PC-9 (cell line): Measurements from ENCODE around the gene XIRP1. TPM values are rescaled to one million over a fixed set of nuclear protein-coding genes. Genes with fewer than 3 reads are reported as not detected.

Experiments
- BruUV-seq: library from RNA; stranded (reverse); fragments of 400-500 nt; replicated peaks from 2 replicates; lab custom pipeline; 2021; lab: Mats Ljungman, UMichigan
- CTCF ChIA-PET: fragments of 300-600 bp; sonication (Branson Sonifier 250); formaldehyde crosslinking; loops from one replicate; lab custom pipeline; 2022; ENCODE audit warnings: antibody characterized with exemption; lab: Charles Lee
- POLR2A ChIA-PET: fragments of 300-600 bp; sonication (Branson Sonifier 250); formaldehyde crosslinking; loops from one replicate; lab custom pipeline; 2022; ENCODE audit warnings: antibody characterized with exemption; ENCODE audit not compliant: unreplicated experiment; lab: Charles Lee
- DNase-seq, 2 experiments: peaks; one replicate each; pipeline versions ENCODE4 v3.0.0 to v3.0.0-alpha.2; 2015 to 2022; ENCODE audit warnings: mixed read lengths in 1 of 2
- H2AFZ ChIP-seq: fragments of 200-600 bp; sonication (generic); 2 replicates; pipeline ENCODE4 v1.8.1; 2017; ENCODE audit warnings: antibody characterized with exemption
- H3F3A ChIP-seq: fragments of 200-600 bp; sonication (generic); 2 replicates; pipeline ENCODE4 v1.8.1; 2017; ENCODE audit warnings: antibody characterized with exemption, mild to moderate bottlenecking, low read depth; ENCODE audit not compliant: insufficient read depth
- H3K27ac ChIP-seq: fragments of 200-600 bp; sonication (generic); 2 replicates; pipeline ENCODE4 v1.6.1; 2016; ENCODE audit warnings: mixed run types
- H3K27me3 ChIP-seq: fragments of 200-600 bp; sonication (generic); 2 replicates; pipeline ENCODE4 v1.6.1; 2016; ENCODE audit warnings: low read depth, mixed run types; ENCODE audit not compliant: insufficient read depth
- H3K36me3 ChIP-seq: fragments of 200-600 bp; sonication (generic); 2 replicates; pipeline ENCODE4 v1.6.1; 2016; ENCODE audit warnings: low read depth, mixed run types
- H3K4me1 ChIP-seq: fragments of 200-600 bp; sonication (generic); replicated peaks from 2 replicates; pipeline ENCODE4 v1.6.1; 2016; ENCODE audit warnings: mixed run types; ENCODE audit not compliant: insufficient read depth
- H3K4me2 ChIP-seq: fragments of 200-600 bp; sonication (generic); 2 replicates; pipeline ENCODE4 v1.6.1; 2017; ENCODE audit warnings: mixed run types
- H3K4me3 ChIP-seq: fragments of 200-600 bp; sonication (generic); 2 replicates; pipeline ENCODE4 v1.6.1; 2016; ENCODE audit warnings: mixed run types
- H3K79me2 ChIP-seq: fragments of 200-600 bp; sonication (generic); 2 replicates; pipeline ENCODE4 v1.6.1; 2017; ENCODE audit warnings: low read depth, mixed run types
- H3K9me2 ChIP-seq: fragments of 200-600 bp; sonication (generic); 2 replicates; pipeline ENCODE4 v1.8.1; 2017; ENCODE audit warnings: mild to moderate bottlenecking; ENCODE audit not compliant: insufficient read depth
- H3K9me3 ChIP-seq: fragments of 200-600 bp; sonication (generic); 2 replicates; pipeline ENCODE4 v1.8.1; 2016; ENCODE audit warnings: low read depth; ENCODE audit not compliant: insufficient read depth
- H4K20me1 ChIP-seq: fragments of 200-600 bp; sonication (generic); 2 replicates; pipeline ENCODE4 v1.8.1; 2017; ENCODE audit not compliant: insufficient read depth
- CTCF ChIP-seq: fragments of 200-600 bp; sonication (generic); conservative IDR thresholded peaks from 2 replicates; pipeline ENCODE4 v1.6.1; 2017; ENCODE audit warnings: mixed run types, antibody characterized with exemption, mild to moderate bottlenecking, moderate library complexity
- EZH2 ChIP-seq: fragments of 200-600 bp; sonication (generic); IDR thresholded peaks from 2 replicates; pipeline ENCODE4 v1.8.0; 2017; ENCODE audit warnings: antibody characterized with exemption, low read depth
- intact Hi-C: fragments of 100-400 bp; cut with micrococcal nuclease; formaldehyde crosslinking; loops from one replicate; pipeline ENCODE4 v1.10.0; 2022; ENCODE audit not compliant: unreplicated experiment
- total RNA-seq: library from RNA; stranded (reverse); gene quantifications from 2 replicates; pipeline ENCODE4 v1.2.3, GENCODE V29; 2021

XIRP1 gene
- total RNA-seq, 1 experiment from 2014 or later: not detected

DNA sequence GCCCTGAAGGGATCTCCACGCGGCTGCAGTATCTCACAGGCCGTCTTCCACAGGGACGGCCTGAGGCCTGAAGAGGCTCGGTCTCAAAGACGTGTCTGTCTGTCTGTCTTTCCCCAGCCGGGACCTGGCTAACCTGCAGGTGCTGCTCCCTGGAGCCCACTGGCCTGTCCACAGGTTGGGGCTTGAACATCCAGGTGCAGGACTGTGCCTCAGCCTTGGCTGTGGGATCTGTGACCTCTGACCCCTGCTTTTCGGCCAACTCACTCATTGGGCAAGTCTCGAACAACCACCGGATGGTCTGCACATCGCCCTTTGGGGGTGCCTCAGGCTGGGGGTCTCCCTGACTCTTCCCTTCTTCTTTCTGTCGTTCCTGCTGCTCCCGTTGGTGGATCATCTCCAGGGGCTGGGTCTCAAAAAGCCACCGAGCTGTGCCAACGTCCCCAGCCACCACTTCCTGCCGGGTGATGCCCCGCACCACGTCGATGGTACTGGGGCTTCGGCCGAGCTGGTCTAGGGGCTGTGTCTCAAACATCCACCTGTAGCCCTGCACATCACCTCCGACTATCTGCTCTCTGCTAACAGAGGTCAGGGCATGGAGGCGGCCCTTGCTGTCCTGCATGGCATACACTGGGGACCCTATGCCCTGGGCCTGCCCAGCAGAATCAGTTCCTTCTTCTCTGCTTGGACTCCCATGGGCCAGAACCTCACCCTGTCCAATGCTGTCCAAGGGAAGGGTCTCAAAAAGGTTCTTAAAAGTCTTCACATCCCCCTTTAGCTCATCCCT, 4.8 kb downstream of the XIRP1 start:
- no TSS peak for BruUV-seq
- CTCF ChIA-PET: no interaction called here
- DNase-seq: no peak

DNA sequence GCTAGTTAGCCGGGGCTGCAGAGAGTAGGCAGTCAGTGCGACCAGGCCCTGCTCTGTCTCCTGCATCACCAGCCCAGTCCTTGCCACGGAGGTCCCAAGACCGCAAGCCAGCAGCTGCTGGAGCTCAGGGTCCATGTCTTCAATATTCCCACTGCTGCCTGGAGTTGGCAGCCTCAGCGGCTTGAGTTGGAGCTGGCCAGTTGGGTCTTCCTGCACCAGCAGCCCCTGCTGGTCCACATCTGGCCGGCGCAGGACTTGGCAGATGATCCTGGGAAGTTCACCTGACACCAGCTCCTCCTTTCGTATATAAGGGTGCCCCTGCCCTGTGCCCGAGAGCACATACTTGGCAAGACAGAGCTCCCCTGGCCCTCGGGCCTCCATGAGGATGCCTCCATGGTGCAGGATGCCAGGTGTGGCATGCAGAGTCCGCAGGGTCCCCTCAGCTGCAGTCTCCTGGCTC, 5.7 kb downstream of the XIRP1 start:
- H3K4me1 ChIP-seq: no peaks in the 10 kb centered on the region
- no peaks in the 10 kb centered on the region for H3K36me3 ChIP-seq
- no peak overlapping the region for H2AFZ ChIP-seq
- H3K4me2 ChIP-seq: no peak overlapping the region
- no peak overlapping the region for H3K4me3 ChIP-seq
- no peaks in the 10 kb centered on the region for H3K9me3 ChIP-seq
- CTCF ChIA-PET: no interaction called here
- POLR2A ChIA-PET: no interaction called here
- no peak overlapping the region for H3K27ac ChIP-seq
- H3F3A ChIP-seq: peaks cover 4% of the 10 kb centered on the region
- no TSS peak for BruUV-seq
- no peaks in the 10 kb centered on the region for H4K20me1 ChIP-seq
- no peak for TF ChIP-seq EZH2
- H3K27me3 ChIP-seq: no peaks in the 10 kb centered on the region
- no peaks in the 10 kb centered on the region for H3K79me2 ChIP-seq
- H3K9me2 ChIP-seq: no peaks in the 10 kb centered on the region
- DNase-seq: no peak
- intact Hi-C loops: no loop called here

More for the DNA sequence above, 4.8 kb downstream of the XIRP1 start:
- Histone ChIP-seq H3K9me2 (no peaks in the 10 kb centered on the region), H3K79me2 (no peaks in the 10 kb centered on the region), H3K9me3 (no peaks in the 10 kb centered on the region), H3F3A (no peaks in the 10 kb centered on the region; the same call in 1 of the 2 replicates), H3K27ac (no peak overlapping the region), H3K4me2 (no peak overlapping the region), H3K36me3 (no peaks in the 10 kb centered on the region), H2AFZ (no peak overlapping the region), H4K20me1 (no peaks in the 10 kb centered on the region), H3K27me3 (no peaks in the 10 kb centered on the region), H3K4me1 (no peaks in the 10 kb centered on the region), H3K4me3 (no peak overlapping the region)
- intact Hi-C loops: no loop called here
- POLR2A ChIA-PET: no interaction called here
- no peak for TF ChIP-seq CTCF
- no peak for TF ChIP-seq EZH2

GRCh38 chr3:39185959-39186691, 6.3 kb downstream of the XIRP1 start:
- BruUV-seq: no TSS peak
- Histone ChIP-seq H2AFZ (no peak overlapping the region), H3K27ac (no peak overlapping the region), H3K9me2 (no peaks in the 10 kb centered on the region), H3K9me3 (no peaks in the 10 kb centered on the region), H3K79me2 (no peaks in the 10 kb centered on the region), H3K4me3 (no peak overlapping the region), H3K4me2 (no peak overlapping the region), H3F3A (peaks cover 10% of the 10 kb centered on the region), H4K20me1 (no peaks in the 10 kb centered on the region), H3K4me1 (0 out of 2 replicates have a peak, but pooled peaks cover 2% of the 10 kb centered on the region), H3K36me3 (no peaks in the 10 kb centered on the region), H3K27me3 (no peaks in the 10 kb centered on the region)
- no peak for TF ChIP-seq EZH2
- no peak for TF ChIP-seq CTCF
- intact Hi-C loops: no loop called here
- DNase-seq: no peak
- CTCF ChIA-PET: no interaction called here
- POLR2A ChIA-PET: no interaction called here
